Left ventricle myocardium inferior (tissue), 1 donor: ENCODE measurements around the gene KLRG1. TPM values are rescaled to one million over a fixed set of nuclear protein-coding genes. Genes with fewer than 3 reads are reported as not detected.

ENCODE experiments used
- DNase-seq: peaks from one replicate; pipeline ENCODE4 v3.0.0-alpha.2; 2020
- H3K27ac ChIP-seq: fragments of 200-600 bp; replicated peaks from 2 replicates; pipeline ENCODE4 v1.8.0; 2021
- H3K27me3 ChIP-seq: fragments of 200-600 bp; 2 replicates; pipeline ENCODE4 v1.8.0; 2021; ENCODE audit warnings: low read depth
- H3K36me3 ChIP-seq: fragments of 200-600 bp; 2 replicates; pipeline ENCODE4 v1.8.0; 2021
- H3K4me1 ChIP-seq: fragments of 200-600 bp; 2 replicates; pipeline ENCODE4 v1.8.0; 2021
- H3K4me3 ChIP-seq: fragments of 200-600 bp; 2 replicates; pipeline ENCODE4 v1.8.0; 2021; ENCODE audit warnings: mild to moderate bottlenecking, moderate library complexity
- H3K9me3 ChIP-seq: fragments of 200-600 bp; replicated peaks from 2 replicates; pipeline ENCODE4 v1.8.0; 2021
- intact Hi-C: fragments of 100-400 bp; cut with micrococcal nuclease; formaldehyde crosslinking; loops from one replicate; pipeline ENCODE4 v1.11.0; 2022
- total RNA-seq: library from RNA; stranded (reverse); fragmentation: NEBNext Ultra II Directional; extraction: Animal tissue kit (Norgen Biotek cat#: 25700); gene quantifications from one replicate; pipeline ENCODE4 v1.2.1, GENCODE V29; 2021
- TF ChIP-seq, protein P1 (sequence below): fragments of 200-600 bp; IDR thresholded peaks from 2 replicates; pipeline ENCODE4 v1.8.0; 2021; ENCODE audit warnings: antibody characterized with exemption, mild to moderate bottlenecking, borderline replicate concordance
- donor health status: DM: no; HTN: yes; CAD: no; lungs with severe emphysema.

The KLRG1 gene
- total RNA-seq, 1 donor from 2014 or later = 6.9 TPM

DNA sequence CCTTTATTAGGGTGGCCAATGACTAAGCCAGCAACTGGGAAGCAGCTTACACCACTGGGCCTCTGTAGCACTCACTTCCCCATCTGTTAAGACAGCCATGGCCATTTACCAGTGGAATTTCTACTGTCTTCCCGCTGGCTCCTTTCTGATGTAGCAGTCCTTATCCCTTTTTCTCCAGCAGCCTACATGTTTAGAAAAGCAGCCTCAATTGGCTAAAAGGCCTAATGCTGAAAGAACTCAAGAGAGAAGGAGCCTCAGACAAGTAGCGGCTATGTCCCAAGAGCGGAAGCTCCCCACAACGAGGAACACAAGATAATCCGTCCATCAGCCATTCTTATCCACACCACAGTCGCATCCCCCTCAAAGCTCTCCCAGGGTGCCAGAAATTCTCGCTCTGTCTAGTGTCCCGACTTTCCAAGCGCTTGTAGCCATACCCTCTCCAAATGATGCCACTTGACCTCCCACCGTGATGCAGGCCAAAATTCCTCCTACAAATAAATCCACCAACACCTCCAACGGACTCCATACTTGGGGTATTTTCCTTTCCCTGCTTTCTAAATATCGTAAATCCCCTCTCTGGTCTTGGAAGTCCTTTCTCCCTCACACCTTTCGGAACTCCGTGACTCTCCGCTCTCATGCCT, 40.5 kb upstream of the KLRG1 start:
- Histone ChIP-seq H3K36me3 (peaks cover 30% of the 10 kb centered on the region), H3K27ac (peak overlapping the region; percentile 98), H3K4me3 (peak overlapping the region; percentile 78), H3K4me1 (peaks cover 51% of the 10 kb centered on the region), H3K27me3 (no peaks in the 10 kb centered on the region), H3K9me3 (peaks cover 7% of the 10 kb centered on the region)
- DNase-seq = no peak
- intact Hi-C loops = no loop called here
- TF ChIP-seq, protein P1, sequence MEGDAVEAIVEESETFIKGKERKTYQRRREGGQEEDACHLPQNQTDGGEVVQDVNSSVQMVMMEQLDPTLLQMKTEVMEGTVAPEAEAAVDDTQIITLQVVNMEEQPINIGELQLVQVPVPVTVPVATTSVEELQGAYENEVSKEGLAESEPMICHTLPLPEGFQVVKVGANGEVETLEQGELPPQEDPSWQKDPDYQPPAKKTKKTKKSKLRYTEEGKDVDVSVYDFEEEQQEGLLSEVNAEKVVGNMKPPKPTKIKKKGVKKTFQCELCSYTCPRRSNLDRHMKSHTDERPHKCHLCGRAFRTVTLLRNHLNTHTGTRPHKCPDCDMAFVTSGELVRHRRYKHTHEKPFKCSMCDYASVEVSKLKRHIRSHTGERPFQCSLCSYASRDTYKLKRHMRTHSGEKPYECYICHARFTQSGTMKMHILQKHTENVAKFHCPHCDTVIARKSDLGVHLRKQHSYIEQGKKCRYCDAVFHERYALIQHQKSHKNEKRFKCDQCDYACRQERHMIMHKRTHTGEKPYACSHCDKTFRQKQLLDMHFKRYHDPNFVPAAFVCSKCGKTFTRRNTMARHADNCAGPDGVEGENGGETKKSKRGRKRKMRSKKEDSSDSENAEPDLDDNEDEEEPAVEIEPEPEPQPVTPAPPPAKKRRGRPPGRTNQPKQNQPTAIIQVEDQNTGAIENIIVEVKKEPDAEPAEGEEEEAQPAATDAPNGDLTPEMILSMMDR = no peak

DNA sequence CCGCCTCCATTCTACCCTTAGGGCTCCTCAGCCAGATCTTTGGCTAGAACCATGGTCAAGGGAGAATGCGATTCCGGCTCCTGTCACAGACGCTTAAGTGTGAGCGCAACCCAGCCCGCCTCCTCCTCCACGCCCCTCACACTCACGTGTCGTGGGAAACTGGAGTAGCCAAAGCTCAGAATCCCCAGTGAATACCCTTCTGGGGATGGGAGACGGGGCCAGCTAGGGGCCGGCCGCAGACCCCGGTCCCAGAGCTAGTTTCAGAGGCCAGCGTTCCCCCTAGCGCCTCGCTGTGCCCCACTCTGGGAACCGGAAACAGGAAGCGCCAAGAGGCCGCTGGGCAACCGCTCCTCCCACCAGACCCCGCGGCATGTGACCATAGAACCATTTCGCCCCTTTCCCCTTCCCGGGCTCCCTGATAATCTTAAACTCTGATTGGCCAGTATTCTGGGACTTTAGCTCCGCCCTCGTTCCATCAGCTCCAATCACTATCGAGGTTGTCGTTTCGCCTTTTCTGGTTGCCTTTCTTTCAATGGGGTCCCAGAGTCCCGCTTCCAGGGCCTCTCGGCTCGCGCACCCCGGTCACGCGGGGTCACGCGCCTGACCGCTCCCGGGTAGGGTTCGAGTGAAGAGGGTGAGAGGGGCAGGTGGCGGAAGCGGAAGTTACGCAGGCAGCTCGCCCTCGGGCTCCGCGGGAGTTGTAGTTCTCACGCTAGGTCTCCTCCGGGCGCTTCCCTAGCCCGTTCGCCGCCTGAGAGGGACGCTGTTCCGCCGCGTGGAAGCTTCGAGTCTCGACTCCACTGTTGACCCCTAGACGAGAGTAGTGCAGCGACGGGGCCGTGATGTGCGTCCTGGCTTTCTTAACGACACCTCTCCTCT, 39.8 kb upstream of the KLRG1 start, which contains the start of gene M6PR:
Gene M6PR (minus strand): TSS at position 304 of the 879 bp plus-strand sequence. CDS start 3,241 bp downstream, outside the sequence.
- intact Hi-C loops = loop anchor here (5.0 kb wide), 1 partner anchor 93 kb away; no protein-coding TSS in a partner anchor
- Histone ChIP-seq H3K4me1 (peaks cover 51% of the 10 kb centered on the region), H3K4me3 (peak within 1 kb of the TSS; percentile 78), H3K36me3 (peaks cover 22% of the 10 kb centered on the region), H3K27ac (peak within 1 kb of the TSS; percentile 98), H3K27me3 (no peaks in the 10 kb centered on the region), H3K9me3 (peaks cover 7% of the 10 kb centered on the region)
- DNase-seq = peak; percentile 91
- TF ChIP-seq, protein P1 = peak; percentile 69

DNA sequence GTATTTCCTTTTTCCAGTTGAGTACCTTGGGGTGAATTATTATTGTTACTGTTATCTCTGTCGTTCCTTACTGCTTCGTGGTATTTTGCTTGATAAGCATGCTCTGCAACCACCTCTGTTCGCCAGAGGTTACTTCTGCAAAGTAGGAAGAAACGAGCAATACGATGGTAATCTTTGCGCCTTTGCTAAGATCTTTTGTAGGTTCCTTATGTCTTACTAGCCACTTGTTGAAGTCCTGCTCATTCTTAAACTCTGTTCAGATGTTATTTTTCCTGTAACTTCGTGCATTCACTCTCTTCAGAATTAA, 39.2 kb upstream of the KLRG1 start:
- intact Hi-C loops = loop anchor here (5.0 kb wide), 1 partner anchor 92 kb away; no protein-coding TSS in a partner anchor
- H3K4me1 ChIP-seq = peaks cover 51% of the 10 kb centered on the region

DNA sequence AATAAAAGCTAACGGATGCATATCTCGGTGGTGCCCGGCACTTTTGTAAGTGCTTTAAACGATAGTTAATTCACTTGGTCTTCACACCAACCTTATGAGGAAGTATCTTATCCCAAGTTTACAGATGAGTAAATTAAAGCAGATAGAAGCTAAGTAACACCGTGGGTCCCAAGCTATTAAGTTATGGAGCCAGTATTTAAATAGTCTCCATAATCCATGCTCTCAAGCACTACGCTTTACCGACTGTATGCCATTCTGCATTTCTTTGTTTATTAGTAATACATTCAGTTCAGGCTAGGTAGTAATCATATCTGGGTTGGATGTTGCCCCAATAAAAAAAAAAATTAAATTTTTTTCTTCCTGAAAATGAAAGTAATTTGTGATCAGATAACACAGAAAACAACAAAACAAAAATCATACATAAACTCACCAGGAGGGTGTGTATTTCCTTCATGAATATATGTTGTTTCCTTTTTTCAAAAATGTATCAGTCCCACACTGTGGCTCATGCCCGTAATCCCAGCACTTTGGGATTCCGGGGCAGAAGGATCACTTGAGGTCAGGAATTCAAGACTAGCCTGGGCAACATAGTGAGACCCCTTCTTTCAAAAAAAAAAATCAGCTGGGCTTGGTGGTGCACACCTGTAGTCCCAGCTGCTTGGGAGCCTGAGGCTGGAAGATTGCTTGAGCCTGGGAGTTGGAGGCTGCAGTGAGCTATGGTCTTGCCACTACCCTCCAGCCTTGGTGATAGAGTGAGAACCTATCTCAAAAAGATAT, 38.5 kb upstream of the KLRG1 start:
- H3K4me1 ChIP-seq = peaks cover 49% of the 10 kb centered on the region
- H3K27me3 ChIP-seq = no peaks in the 10 kb centered on the region
- H3K27ac ChIP-seq = peak overlapping the region; percentile 98
- TF ChIP-seq, protein P1 = no peak
- no peak for DNase-seq
- H3K9me3 ChIP-seq = peaks cover 7% of the 10 kb centered on the region
- intact Hi-C loops = loop anchor here (5.0 kb wide), 1 partner anchor 91 kb away; no protein-coding TSS in a partner anchor
- H3K4me3 ChIP-seq = peak overlapping the region; percentile 78
- H3K36me3 ChIP-seq = peaks cover 11% of the 10 kb centered on the region

More for the DNA sequence above, 39.2 kb upstream of the KLRG1 start:
- Histone ChIP-seq H3K4me3 (peak overlapping the region; percentile 78), H3K36me3 (peaks cover 16% of the 10 kb centered on the region), H3K9me3 (peaks cover 7% of the 10 kb centered on the region), H3K27ac (peak overlapping the region; percentile 98), H3K27me3 (no peaks in the 10 kb centered on the region)
- TF ChIP-seq, protein P1 = no peak
- DNase-seq = no peak

DNA sequence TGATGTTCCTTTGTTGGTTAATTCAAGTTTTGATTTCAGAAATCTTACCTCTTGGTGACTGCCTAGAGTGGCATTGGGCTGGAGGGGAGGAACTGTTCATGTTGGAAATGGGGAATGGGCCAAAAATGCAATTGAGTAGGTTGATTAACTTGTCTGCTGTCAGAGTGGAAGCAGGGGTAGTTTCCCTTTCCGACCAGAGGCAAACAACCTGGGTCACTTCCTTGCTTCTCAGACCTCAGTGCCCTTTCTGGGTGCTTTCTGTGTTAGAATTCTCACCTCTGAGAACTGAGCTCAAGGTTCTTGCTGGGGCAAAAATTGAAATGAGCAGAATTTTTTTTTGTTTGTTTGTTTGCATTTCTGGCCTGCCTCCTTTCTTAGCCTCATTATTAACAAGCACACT, 37.6 kb upstream of the KLRG1 start:
- Histone ChIP-seq H3K36me3 (peaks cover 9% of the 10 kb centered on the region), H3K4me1 (peaks cover 42% of the 10 kb centered on the region), H3K9me3 (peaks cover 7% of the 10 kb centered on the region), H3K4me3 (no peak overlapping the region), H3K27ac (no peak overlapping the region), H3K27me3 (no peaks in the 10 kb centered on the region)
- TF ChIP-seq, protein P1 = no peak
- intact Hi-C loops = loop anchor here (5.0 kb wide), 1 partner anchor 91 kb away; no protein-coding TSS in a partner anchor
- no peak for DNase-seq
